Measurements from ENCODE around the gene COG2. TPM values are rescaled to one million over a fixed set of nuclear protein-coding genes. Genes with fewer than 3 reads are reported as not detected.

The COG2 gene
- total RNA-seq, 1 experiment from 2014 or later, result 51.0 TPM

- H3K4me2 ChIP-seq (ENCODE audit: low read length), result no peak overlapping the region
- H3K9ac ChIP-seq (ENCODE audit: low read length), result no peak overlapping the region
- intact Hi-C loops (cut with micrococcal nuclease), result no loop called here
- DNase-seq (no peak), ATAC-seq (no peak)
- POLR2A ChIA-PET (ENCODE audit: unreplicated experiment), result no interaction called here
- no peaks in the 10 kb centered on the region for H3K36me3 ChIP-seq (ENCODE audit: low read depth, low read length)
- H3K9me2 ChIP-seq (replicated peaks; ENCODE audit: low read length), result no peaks in the 10 kb centered on the region
- H3F3A ChIP-seq (ENCODE audit: low read length, unreplicated experiment), result no peaks in the 10 kb centered on the region
- H3K4me1 ChIP-seq (ENCODE audit: insufficient read depth, low read length), result no peaks in the 10 kb centered on the region
- H3K79me2 ChIP-seq (ENCODE audit: low read length), result no peaks in the 10 kb centered on the region
- H3K27me3 ChIP-seq (ENCODE audit: low read length), result peaks cover 77% of the 10 kb centered on the region
- BruUV-seq (replicated peaks), result no TSS peak
- no peak for TF ChIP-seq EZH2phosphoT487 (IDR thresholded peaks at IDR 0.05; ENCODE audit: borderline replicate concordance, low read length)
- TF ChIP-seq EZH2 (IDR thresholded peaks at IDR 0.05; ENCODE audit: low read length, unreplicated experiment), result no peak
- no peak for TF ChIP-seq CTCF (conservative IDR thresholded peaks at IDR 0.05; ENCODE audit: low read depth, low read length)
- H4K20me1 ChIP-seq (ENCODE audit: low read length), result no peaks in the 10 kb centered on the region
- H2AFZ ChIP-seq (ENCODE audit: low read length), result no peak overlapping the region
- CTCF ChIA-PET, result no interaction called here
- no peak overlapping the region for H3K27ac ChIP-seq (ENCODE audit: low read length)
- H3K4me3 ChIP-seq (ENCODE audit: low read length), result no peak overlapping the region
- no peaks in the 10 kb centered on the region for H3K9me3 ChIP-seq (ENCODE audit: low read length)
Observed at GRCh38 chr1:230594214-230594773, 48.0 kb upstream of the COG2 start.

GRCh38 chr1:230595181-230595580, 47.1 kb upstream of the COG2 start:
- Histone ChIP-seq H3K4me3 (ENCODE audit: low read length) (no peak overlapping the region), H2AFZ (ENCODE audit: low read length) (no peak overlapping the region), H3K4me2 (ENCODE audit: low read length) (no peak overlapping the region), H4K20me1 (ENCODE audit: low read length) (no peaks in the 10 kb centered on the region), H3K27ac (ENCODE audit: low read length) (no peak overlapping the region), H3K27me3 (ENCODE audit: low read length) (peaks cover 77% of the 10 kb centered on the region), H3K4me1 (ENCODE audit: insufficient read depth, low read length) (no peaks in the 10 kb centered on the region), H3K79me2 (ENCODE audit: low read length) (no peaks in the 10 kb centered on the region), H3K9ac (ENCODE audit: low read length) (no peak overlapping the region), H3F3A (ENCODE audit: low read length, unreplicated experiment) (no peaks in the 10 kb centered on the region), H3K9me3 (ENCODE audit: low read length) (no peaks in the 10 kb centered on the region), H3K36me3 (ENCODE audit: low read depth, low read length) (no peaks in the 10 kb centered on the region), H3K9me2 (replicated peaks; ENCODE audit: low read length) (no peaks in the 10 kb centered on the region; the same call in 1 of the 2 replicates)
- ATAC-seq, result no peak
- intact Hi-C loops (cut with micrococcal nuclease), result no loop called here
- ChIA-PET CTCF (no interaction called here), POLR2A (ENCODE audit: unreplicated experiment) (no interaction called here)
- BruUV-seq (replicated peaks), result no TSS peak
- TF ChIP-seq EZH2 (IDR thresholded peaks at IDR 0.05; ENCODE audit: low read length, unreplicated experiment), result no peak
- no peak for TF ChIP-seq EZH2phosphoT487 (IDR thresholded peaks at IDR 0.05; ENCODE audit: borderline replicate concordance, low read length)
- no peak for TF ChIP-seq CTCF (conservative IDR thresholded peaks at IDR 0.05; ENCODE audit: low read depth, low read length)
- no peak for DNase-seq

GRCh38 chr1:230596306-230596705, 46.0 kb upstream of the COG2 start:
- ChIA-PET CTCF (no interaction called here), POLR2A (ENCODE audit: unreplicated experiment) (no interaction called here)
- Histone ChIP-seq H3K36me3 (ENCODE audit: low read depth, low read length) (no peaks in the 10 kb centered on the region), H3K9ac (ENCODE audit: low read length) (no peak overlapping the region), H2AFZ (ENCODE audit: low read length) (no peak overlapping the region), H4K20me1 (ENCODE audit: low read length) (no peaks in the 10 kb centered on the region), H3K27ac (ENCODE audit: low read length) (no peak overlapping the region), H3K4me2 (ENCODE audit: low read length) (no peak overlapping the region), H3K9me3 (ENCODE audit: low read length) (peaks cover 6% of the 10 kb centered on the region; the same call in 1 of the 2 replicates), H3K9me2 (replicated peaks; ENCODE audit: low read length) (no peaks in the 10 kb centered on the region; the same call in 1 of the 2 replicates), H3F3A (ENCODE audit: low read length, unreplicated experiment) (no peaks in the 10 kb centered on the region), H3K4me3 (ENCODE audit: low read length) (no peak overlapping the region), H3K27me3 (ENCODE audit: low read length) (peaks cover 74% of the 10 kb centered on the region), H3K4me1 (ENCODE audit: insufficient read depth, low read length) (no peaks in the 10 kb centered on the region), H3K79me2 (ENCODE audit: low read length) (no peaks in the 10 kb centered on the region)
- no peak for TF ChIP-seq EZH2 (IDR thresholded peaks at IDR 0.05; ENCODE audit: low read length, unreplicated experiment)
- DNase-seq (no peak), ATAC-seq (no peak)
- intact Hi-C loops (cut with micrococcal nuclease), result no loop called here
- no TSS peak for BruUV-seq (replicated peaks)
